Panc1 (cell line): ENCODE measurements around the gene ZBTB12. TPM values are rescaled to one million over a fixed set of nuclear protein-coding genes. Genes with fewer than 3 reads are reported as not detected.
"Not testable (repeated sequence)": the region's sequence is repeated elsewhere in the genome, so short reads cannot be mapped to it uniquely, and the experiment has no call there.

Experiments used
- ATAC-seq: fragments of 200-7000 bp; cut with Tn5 transposase; 2 replicates; pipeline ENCODE4 v1.9.1; 2020; ENCODE audit warnings: mild to moderate bottlenecking, moderate library complexity
- BruUV-seq: library from RNA; stranded (reverse); fragments of 400-500 nt; replicated peaks from 2 replicates; lab custom pipeline; 2021; lab: Mats Ljungman, UMichigan
- CTCF ChIA-PET: fragments of 300-600 bp; sonication (Branson Sonifier 250); formaldehyde crosslinking; loops from one replicate; lab custom pipeline; 2022; ENCODE audit warnings: antibody characterized with exemption; lab: Charles Lee
- POLR2A ChIA-PET: fragments of 300-600 bp; sonication (Branson Sonifier 250); formaldehyde crosslinking; loops from one replicate; lab custom pipeline; 2022; ENCODE audit warnings: antibody characterized with exemption; lab: Charles Lee
- DNase-seq: peaks from one replicate; pipeline ENCODE4 v3.0.0-alpha.2; 2010; ENCODE audit warnings: low read depth, low spot score
- H3K27ac ChIP-seq: 2 replicates; pipeline ENCODE4 v1.5.1; 2011; ENCODE audit warnings: mild to moderate bottlenecking, low read length, inconsistent platforms
- H3K27me3 ChIP-seq: fragments of 200-500 bp; sonication (Bioruptor generic); 2 replicates; pipeline ENCODE4 v1.6.0; 2014; ENCODE audit warnings: low read length, inconsistent platforms; ENCODE audit not compliant: control insufficient read depth, insufficient read depth
- H3K36me3 ChIP-seq: fragments of 200-500 bp; sonication (Bioruptor generic); 2 replicates; pipeline ENCODE4 v1.5.1; 2014; ENCODE audit warnings: inconsistent platforms, mild to moderate bottlenecking, low read length, moderate library complexity; ENCODE audit not compliant: control insufficient read depth, insufficient read depth
- H3K4me1 ChIP-seq: 2 replicates; pipeline ENCODE4 v1.5.1; 2011; ENCODE audit warnings: inconsistent platforms, mild to moderate bottlenecking, low read length, moderate library complexity; ENCODE audit not compliant: control insufficient read depth, insufficient read depth
- H3K4me3 ChIP-seq, 2 experiments: 2 replicates each; pipeline ENCODE4 v1.5.1; 2011 to 2012; ENCODE audit warnings: low read depth in 2 of 2, low read length in 2 of 2, mild to moderate bottlenecking in 2 of 2, inconsistent platforms in 1 of 2, moderate library complexity in 1 of 2
- H3K9me3 ChIP-seq: fragments of 200-500 bp; sonication (Bioruptor generic); 2 replicates; pipeline ENCODE4 v1.5.1; 2014; ENCODE audit warnings: low read depth, mild to moderate bottlenecking, inconsistent platforms, low read length, moderate library complexity; ENCODE audit not compliant: control insufficient read depth, insufficient read depth
- POLR2AphosphoS5 ChIP-seq: IDR thresholded peaks from 2 replicates; pipeline ENCODE4 v1.6.1; 2012; ENCODE audit warnings: mild to moderate bottlenecking, low read depth, low read length, moderate library complexity
- SIN3A ChIP-seq: IDR thresholded peaks from 2 replicates; pipeline ENCODE4 v1.6.1; 2012; ENCODE audit warnings: low read depth, mild to moderate bottlenecking, low read length, moderate library complexity, borderline replicate concordance; ENCODE audit not compliant: insufficient read depth
- TCF7L2 ChIP-seq: IDR thresholded peaks from 2 replicates; pipeline ENCODE4 v1.6.1; 2011; ENCODE audit warnings: mild to moderate bottlenecking, low read depth, low read length, inconsistent platforms
- in situ Hi-C: cut with HindIII; loops from 2 replicates; pipeline ENCODE4 v1.10.0; 2016; ENCODE audit warnings: low sequenced_read_pairs, low pct_unique_long_range_greater_than_20kb
- intact Hi-C: fragments of 100-400 bp; cut with micrococcal nuclease; formaldehyde crosslinking; loops from one replicate; pipeline ENCODE4 v1.10.0; 2022; ENCODE audit not compliant: unreplicated experiment
- total RNA-seq: library from RNA; stranded (reverse); gene quantifications from one replicate; pipeline ENCODE4 v1.2.1, GENCODE V29; 2021; ENCODE audit not compliant: unreplicated experiment
- TF ChIP-seq, protein P1 (sequence below), 2 experiments: IDR thresholded peaks; 2 replicates each; pipeline ENCODE4 v1.6.1; 2011 to 2012; ENCODE audit warnings: low read depth in 2 of 2, control low read depth in 1 of 2, low read length in 1 of 2, mild to moderate bottlenecking in 1 of 2, moderate library complexity in 1 of 2; ENCODE audit not compliant: insufficient read depth in 1 of 2
- TF ChIP-seq, protein P2 (sequence below): fragments of 450-650 bp; IDR thresholded peaks from 2 replicates; pipeline ENCODE4 v1.5.1; 2017; ENCODE audit warnings: mild to moderate bottlenecking

The ZBTB12 gene
- total RNA-seq, 1 experiment from 2014 or later = 9.4 TPM

DNA sequence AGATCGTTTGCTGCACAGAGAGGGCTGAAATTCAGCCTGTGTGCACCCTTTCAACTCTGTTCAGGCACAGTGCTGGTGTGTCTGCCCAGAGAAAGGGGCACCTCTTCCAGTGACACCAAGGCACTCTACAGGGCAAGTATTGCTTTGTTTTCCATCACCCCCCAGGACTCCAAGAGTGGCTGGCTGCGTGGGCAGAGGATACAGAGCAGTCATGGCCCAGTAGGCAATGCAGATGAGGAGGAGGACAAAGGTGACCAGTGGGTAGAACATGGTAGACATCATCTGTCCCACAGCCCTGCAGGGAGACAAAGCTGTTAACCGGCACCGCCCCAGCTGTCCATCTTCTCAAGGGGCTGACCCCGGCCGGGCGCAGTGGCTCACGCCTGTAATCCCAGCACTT, 32.5 kb downstream of the ZBTB12 start:
- BruUV-seq = no TSS peak
- POLR2A ChIA-PET = interaction anchor here (0.7 kb wide), 1 partner anchor 12 kb away, joined by 10 read pairs; no protein-coding TSS in a partner anchor
- H3K36me3 ChIP-seq = no peaks in the 10 kb centered on the region

DNA sequence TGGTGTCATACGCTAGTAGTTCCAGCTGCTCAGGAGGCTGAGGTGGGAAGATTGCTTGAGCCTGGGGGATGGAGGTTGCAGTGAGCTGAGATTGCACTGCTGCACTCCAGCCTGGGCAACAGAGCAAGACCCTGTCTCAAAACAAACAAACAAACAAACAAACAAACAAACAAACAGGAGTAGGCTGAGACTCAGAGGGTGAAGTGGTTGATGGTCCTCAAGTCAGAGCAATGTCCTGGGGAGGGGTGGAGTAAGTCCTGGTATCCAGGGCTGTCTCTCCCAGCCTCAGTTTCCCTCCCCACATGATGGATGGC, 33.3 kb downstream of the ZBTB12 start:
- POLR2A ChIA-PET, intact Hi-C loops, H3K9me3 ChIP-seq, H3K36me3 ChIP-seq, H3K27me3 ChIP-seq, DNase-seq, H3K4me3 ChIP-seq, H3K27ac ChIP-seq, BruUV-seq, ATAC-seq, in situ Hi-C loops, CTCF ChIA-PET: not testable (repeated sequence)
- peaks cover 38% of the 10 kb centered on the region for H3K4me1 ChIP-seq

More for the DNA sequence above, 32.5 kb downstream of the ZBTB12 start:
- CTCF ChIA-PET = no interaction called here
- Histone ChIP-seq H3K27me3 (no peaks in the 10 kb centered on the region), H3K4me3 (no peak overlapping the region), H3K9me3 (no peaks in the 10 kb centered on the region), H3K27ac (peak overlapping the region; percentile 36; the same call in 1 of the 2 replicates), H3K4me1 (peaks cover 40% of the 10 kb centered on the region)
- TF ChIP-seq, protein P1, sequence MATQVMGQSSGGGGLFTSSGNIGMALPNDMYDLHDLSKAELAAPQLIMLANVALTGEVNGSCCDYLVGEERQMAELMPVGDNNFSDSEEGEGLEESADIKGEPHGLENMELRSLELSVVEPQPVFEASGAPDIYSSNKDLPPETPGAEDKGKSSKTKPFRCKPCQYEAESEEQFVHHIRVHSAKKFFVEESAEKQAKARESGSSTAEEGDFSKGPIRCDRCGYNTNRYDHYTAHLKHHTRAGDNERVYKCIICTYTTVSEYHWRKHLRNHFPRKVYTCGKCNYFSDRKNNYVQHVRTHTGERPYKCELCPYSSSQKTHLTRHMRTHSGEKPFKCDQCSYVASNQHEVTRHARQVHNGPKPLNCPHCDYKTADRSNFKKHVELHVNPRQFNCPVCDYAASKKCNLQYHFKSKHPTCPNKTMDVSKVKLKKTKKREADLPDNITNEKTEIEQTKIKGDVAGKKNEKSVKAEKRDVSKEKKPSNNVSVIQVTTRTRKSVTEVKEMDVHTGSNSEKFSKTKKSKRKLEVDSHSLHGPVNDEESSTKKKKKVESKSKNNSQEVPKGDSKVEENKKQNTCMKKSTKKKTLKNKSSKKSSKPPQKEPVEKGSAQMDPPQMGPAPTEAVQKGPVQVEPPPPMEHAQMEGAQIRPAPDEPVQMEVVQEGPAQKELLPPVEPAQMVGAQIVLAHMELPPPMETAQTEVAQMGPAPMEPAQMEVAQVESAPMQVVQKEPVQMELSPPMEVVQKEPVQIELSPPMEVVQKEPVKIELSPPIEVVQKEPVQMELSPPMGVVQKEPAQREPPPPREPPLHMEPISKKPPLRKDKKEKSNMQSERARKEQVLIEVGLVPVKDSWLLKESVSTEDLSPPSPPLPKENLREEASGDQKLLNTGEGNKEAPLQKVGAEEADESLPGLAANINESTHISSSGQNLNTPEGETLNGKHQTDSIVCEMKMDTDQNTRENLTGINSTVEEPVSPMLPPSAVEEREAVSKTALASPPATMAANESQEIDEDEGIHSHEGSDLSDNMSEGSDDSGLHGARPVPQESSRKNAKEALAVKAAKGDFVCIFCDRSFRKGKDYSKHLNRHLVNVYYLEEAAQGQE (IDR thresholded peaks at IDR 0.05; ENCODE audit: insufficient read depth in 1 of 2, low read depth in 2 of 2, low read length in 1 of 2) = no peak
- TF ChIP-seq TCF7L2 (no peak), POLR2AphosphoS5 (no peak), SIN3A (no peak)
- TF ChIP-seq, protein P2, sequence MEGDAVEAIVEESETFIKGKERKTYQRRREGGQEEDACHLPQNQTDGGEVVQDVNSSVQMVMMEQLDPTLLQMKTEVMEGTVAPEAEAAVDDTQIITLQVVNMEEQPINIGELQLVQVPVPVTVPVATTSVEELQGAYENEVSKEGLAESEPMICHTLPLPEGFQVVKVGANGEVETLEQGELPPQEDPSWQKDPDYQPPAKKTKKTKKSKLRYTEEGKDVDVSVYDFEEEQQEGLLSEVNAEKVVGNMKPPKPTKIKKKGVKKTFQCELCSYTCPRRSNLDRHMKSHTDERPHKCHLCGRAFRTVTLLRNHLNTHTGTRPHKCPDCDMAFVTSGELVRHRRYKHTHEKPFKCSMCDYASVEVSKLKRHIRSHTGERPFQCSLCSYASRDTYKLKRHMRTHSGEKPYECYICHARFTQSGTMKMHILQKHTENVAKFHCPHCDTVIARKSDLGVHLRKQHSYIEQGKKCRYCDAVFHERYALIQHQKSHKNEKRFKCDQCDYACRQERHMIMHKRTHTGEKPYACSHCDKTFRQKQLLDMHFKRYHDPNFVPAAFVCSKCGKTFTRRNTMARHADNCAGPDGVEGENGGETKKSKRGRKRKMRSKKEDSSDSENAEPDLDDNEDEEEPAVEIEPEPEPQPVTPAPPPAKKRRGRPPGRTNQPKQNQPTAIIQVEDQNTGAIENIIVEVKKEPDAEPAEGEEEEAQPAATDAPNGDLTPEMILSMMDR = no peak
- ATAC-seq (no peak), DNase-seq (no peak)
- in situ Hi-C loops (no loop called here), intact Hi-C loops (no loop called here)

DNA sequence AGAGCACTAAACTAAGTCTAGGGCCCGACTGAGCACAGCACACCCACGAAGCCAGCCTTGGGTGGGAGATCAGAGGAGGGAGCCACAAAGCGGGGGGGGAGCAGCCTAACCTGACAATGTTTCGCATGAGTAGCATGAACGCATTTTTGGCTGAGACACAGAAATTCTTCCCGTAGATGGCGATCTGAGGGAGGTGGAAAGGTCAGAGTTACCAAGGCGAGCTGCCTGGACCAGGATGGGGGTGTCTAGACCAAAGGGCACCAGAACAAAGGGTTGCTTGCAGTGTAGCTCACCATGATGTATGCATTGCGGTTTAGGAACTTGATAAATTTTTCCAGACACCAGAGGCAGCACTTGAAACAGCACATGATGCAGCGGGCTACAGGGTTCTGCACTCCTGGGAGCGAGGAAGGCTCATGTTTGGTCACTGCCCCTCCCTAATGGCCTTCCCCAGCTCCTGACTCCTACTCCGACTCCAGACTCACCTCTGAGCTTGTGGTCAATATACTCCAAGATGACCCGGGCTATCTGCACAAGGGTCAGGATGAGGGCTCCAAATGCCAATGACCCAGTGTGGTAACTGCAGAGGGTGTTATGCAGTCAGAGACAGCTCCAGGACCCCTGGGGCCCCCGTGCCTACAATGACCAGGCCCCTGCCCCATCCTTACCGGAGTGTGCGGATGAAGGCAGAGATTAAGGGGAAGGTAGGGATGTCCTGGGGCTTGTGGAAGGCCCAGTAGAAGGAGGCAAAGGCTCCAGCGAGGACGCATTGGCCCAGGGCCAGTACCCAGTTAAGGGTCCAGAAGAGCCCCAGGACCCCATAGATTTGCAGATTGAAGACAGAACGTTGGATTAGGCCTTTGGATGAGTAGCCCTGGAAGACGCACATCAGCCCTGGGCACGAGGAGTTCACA, 36.4 kb downstream of the ZBTB12 start:
- Histone ChIP-seq H3K27me3 (no peaks in the 10 kb centered on the region), H3K36me3 (no peaks in the 10 kb centered on the region; the same call in 1 of the 2 replicates), H3K27ac (peak overlapping the region; percentile 70), H3K9me3 (no peaks in the 10 kb centered on the region), H3K4me3 (no peak overlapping the region), H3K4me1 (peaks cover 34% of the 10 kb centered on the region)
- POLR2A ChIA-PET = no interaction called here
- in situ Hi-C loops = no loop called here
- intact Hi-C loops = no loop called here
- CTCF ChIA-PET = interaction anchor here (0.6 kb wide), 1 partner anchor 78 kb away, joined by 3 read pairs; no protein-coding TSS in a partner anchor
- no TSS peak for BruUV-seq
- ATAC-seq (peak; percentile 52), DNase-seq (no peak)
- TF ChIP-seq SIN3A = no peak
- no peak for TF ChIP-seq POLR2AphosphoS5
- TF ChIP-seq, protein P1 (IDR thresholded peaks at IDR 0.05; ENCODE audit: insufficient read depth in 1 of 2, low read depth in 2 of 2, low read length in 1 of 2) = no peak
- TF ChIP-seq, protein P2 = no peak
- TF ChIP-seq TCF7L2 = peak; percentile 91
